Tongue (tissue), 2 donors: ENCODE results near the gene MRPL21. TPM values are rescaled to one million over a fixed set of nuclear protein-coding genes. Genes with fewer than 3 reads are reported as not detected.
"Not testable (repeated sequence)": the region's sequence is repeated elsewhere in the genome, so short reads cannot be mapped to it uniquely, and the experiment has no call there.

Experiments
- DNase-seq: peaks from one replicate; pipeline ENCODE4 v3.0.0-alpha.2; 2015
- total RNA-seq: library from RNA; depleted of rRNA; stranded (reverse); fragments of >200 nt; gene quantifications from one replicate; pipeline ENCODE4 v1.2.3, GENCODE V29; 2014

MRPL21 gene
- total RNA-seq, 1 donor from 2014 or later = 30.1 TPM

DNA sequence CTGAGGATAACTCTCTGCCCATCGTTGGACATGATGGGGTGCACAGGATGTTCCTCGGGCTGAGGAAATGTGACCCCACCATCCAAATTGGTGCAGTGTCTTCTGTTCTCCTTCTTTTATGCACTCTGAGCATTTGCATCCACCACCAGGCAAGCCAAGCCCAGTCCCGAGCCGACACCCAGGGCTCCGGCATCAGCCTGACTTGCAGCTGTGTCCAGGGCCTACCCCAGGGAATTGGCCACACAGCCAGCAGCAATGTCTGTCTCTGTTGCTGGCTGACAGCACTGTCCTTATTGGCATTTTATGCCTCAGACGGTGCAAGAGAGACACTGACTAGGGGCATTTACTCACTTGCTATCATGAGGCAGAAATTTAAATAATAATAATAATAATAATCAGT lies 36.6 kb downstream of the MRPL21 start:
- DNase-seq = no peak

DNA sequence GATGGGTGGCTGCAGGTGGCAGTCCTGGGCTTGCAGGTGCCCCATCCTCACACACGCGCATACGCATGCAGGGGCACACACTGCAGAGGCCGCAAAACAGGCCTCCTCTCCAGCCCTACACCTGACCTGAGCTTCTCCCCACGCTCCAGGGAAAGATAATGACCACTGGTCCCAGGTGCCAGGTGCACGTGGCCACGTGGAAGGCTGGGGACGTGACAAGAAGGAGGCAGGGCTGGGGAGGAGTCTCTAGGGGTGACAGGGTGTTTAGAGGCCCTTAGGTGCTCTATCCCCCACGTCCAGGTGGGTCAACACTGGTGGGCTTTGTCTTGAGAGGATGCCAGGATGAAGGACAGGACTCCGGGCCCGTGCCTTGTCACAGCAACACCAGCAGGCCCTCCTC lies 38.4 kb downstream of the MRPL21 start:
- no peak for DNase-seq

- no peak for DNase-seq
Measured at GRCh38 chr11:68863553-68864265, 39.9 kb downstream of the MRPL21 start.

DNA sequence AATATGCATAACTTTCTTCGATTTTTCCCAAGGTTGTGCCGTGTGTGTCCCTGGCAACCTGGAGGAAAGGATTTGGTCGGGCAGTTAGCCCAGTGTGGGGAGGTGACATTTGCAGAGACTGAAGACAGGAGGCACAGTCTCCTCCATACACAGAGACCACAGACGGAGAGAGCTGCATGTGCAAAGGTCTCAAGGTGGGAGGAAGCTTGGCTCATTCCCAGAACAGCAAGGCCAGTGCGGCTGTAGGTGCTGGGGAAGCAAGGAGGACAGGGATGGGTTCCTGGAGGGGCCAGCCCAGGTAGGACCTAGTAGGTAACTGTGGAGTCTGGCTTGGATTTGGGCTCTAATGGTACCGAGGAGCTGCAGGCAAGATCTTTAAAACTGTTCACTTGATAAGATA lies 41.2 kb downstream of the MRPL21 start:
- no peak for DNase-seq

- DNase-seq = no peak
Measured at GRCh38 chr11:68859123-68859522, 44.5 kb downstream of the MRPL21 start.

DNA sequence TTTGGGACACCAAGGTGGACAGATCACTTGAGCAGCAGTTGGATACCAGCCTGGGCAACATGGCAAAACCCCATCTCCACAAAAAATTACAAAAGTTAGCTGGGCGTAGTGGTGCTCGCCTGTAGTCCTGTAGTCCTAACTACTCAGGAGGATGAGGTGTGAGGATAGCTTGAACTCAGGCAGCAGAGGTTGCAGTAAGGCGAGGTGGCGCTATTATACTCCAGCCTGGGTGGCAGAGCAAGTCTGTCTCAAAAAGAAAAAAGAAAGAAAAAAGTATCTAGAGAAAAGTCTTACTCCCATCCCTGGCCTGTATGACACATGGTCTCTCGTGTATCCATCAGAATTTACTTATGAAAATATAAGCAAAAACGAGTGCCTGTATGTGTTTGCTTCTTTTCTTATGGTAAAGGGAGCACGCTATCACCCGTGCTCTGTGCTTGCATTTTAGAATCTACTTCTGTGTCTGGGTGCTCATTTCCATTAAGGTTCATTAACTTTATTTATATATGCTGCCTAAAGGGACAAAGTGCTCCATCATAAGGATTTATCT lies 46.5 kb downstream of the MRPL21 start:
- no peak for DNase-seq

DNA sequence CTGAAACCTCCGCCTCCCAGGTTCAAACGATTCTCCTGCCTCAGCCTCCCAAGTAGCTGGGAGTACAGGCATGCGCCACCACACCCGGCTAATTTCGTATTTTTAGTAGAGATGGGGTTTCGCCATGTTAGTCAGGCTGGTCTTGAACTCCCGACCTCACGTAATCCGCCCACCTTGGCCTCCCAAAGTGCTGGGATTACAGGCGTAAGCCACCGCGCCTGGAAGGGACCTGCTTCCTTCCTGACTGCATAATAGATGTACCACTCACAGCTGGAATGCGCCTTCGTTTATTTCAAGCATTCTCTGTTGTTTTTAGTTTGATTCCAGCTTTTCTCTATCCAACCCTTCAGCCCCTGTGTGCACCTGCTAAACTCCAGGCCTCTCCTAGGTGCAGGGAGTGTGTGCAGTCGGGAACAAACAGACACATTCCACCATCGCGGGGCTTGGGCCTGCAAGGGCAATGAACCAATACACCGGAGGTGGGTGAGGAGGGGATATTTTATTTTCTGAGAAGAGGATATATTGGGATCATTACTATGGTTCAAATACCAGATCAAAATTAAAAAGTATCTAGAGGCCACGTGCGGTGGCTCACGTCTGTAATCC lies 47.1 kb downstream of the MRPL21 start:
- not testable (repeated sequence) for DNase-seq

DNA sequence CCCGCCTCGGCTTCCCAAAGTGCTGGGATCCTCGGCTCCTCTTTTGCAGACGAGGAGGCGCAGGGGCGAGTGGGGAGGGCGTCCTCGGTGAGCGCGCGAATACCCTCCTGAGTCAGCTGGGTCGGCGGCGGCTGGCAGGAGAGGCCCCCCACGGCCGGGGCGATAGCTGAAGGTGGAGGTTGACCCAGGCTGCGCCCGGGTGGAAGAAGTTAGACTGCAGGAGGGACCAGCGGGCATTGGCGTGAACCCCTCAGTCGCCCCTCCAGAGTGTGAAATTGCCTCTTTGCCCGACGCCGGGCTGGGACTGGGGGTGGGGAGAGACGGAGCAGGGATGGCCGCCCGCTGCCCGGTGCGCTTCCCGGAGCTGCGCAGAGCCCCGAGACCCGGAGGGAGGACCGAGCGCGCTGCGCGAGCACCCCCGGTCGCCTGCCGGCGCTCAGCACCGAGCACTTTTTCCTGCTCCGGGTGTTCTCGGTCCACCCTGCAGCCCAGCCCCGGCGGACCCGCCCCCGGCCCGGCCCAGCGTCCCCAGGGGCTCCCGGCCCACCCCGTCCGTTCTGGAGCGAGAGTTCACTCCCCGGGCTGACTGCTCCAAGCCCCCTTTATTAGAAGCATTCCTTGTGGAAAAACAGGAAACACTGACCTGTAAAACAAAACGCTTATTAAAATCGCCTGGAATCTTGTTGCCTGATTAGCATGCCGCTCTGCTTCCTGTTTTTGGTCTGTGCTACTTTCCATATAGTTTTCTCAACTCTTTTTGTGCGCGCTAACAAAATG lies 48.2 kb downstream of the MRPL21 start:
- peak; percentile 42 for DNase-seq

DNA sequence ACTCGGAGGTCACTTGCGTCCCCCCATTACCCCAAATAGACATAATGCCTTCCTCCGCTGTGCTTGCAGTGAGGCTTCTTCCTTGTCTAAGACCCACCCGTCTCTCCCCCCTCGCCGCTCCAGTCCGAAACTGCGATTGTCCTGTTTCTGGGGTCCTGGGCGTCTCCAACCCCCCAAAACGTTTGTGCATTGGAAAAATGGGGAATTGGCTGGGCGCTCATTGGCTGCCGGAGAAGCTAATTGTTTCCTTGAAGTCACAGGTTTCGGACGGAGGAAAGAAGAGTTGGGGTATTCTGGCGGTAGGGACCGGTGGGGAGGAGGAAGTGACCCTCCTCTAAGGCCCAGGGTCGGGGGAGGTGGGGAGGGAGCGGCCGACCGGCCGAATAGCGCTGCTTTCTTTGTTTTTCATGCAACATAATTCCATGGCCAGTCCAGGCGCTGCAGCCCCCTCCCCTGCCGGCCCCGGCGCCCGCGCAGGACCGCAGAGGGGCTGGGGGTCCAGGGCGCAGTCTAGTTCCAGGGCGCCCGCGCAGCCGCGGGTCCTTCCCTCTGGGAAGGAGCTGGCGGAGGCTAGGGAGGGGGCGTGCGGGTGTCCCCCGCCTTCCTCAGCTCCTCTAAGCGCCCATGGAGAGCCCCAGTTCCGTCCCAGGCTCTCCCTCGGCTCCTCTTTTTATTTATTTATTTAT lies 49.2 kb downstream of the MRPL21 start:
- no peak for DNase-seq

DNA sequence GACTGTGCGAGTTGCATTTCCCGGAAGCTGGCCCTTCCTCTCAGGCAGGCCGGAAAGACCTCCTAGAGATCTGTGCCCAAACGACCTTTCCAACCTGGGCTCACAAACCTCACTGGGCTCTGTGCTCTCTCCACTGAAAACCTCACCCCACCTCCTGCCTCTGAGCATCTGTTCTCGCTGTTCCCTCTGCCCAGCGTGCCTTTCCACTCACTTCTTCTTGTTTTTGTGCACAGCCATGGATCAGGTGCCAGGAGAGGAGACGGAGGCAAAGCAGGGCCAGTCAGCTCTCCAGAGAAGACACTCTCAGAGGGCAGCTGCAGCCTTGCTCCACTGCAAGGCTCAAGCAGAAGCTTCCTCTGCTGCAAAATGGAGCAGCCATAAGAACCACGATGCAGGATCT lies 51.0 kb downstream of the MRPL21 start:
- DNase-seq = no peak

- DNase-seq = no peak
Measured at GRCh38 chr11:68848429-68848828, 55.2 kb downstream of the MRPL21 start.

GRCh38 chr11:68847395-68847794 lies 56.2 kb downstream of the MRPL21 start:
- DNase-seq = no peak

DNA sequence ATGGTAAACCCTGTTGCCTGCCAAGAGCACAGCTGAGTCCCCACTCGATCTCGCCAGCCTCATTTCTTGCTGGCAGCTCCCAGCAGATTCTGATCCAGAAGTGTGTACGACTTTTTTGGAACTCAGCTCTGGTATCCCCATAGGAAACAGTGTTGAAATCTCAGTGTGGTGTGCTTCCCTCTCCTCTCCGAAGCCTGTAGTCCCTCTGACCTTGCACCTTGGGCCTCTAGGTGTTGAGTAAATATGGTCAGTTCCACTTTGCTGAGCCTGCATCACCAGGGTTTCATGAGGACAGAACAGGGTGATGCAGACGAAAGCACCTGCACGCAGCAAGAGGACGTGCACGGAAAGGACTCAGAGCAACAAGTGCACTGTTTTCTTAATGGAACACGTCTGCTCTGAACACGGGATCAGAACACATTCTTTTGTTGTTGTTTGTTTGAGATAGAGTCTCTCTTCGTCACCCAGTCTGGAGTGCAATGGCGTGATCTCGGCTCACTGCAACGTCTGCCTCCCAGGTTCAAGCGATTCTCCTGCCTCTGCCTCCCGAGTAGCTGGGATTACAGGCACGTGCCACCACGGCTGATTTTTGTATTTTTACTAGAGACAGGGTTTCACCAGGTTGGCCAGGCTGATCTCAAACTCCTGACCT lies 58.2 kb downstream of the MRPL21 start:
- peak; percentile 50 for DNase-seq

DNA sequence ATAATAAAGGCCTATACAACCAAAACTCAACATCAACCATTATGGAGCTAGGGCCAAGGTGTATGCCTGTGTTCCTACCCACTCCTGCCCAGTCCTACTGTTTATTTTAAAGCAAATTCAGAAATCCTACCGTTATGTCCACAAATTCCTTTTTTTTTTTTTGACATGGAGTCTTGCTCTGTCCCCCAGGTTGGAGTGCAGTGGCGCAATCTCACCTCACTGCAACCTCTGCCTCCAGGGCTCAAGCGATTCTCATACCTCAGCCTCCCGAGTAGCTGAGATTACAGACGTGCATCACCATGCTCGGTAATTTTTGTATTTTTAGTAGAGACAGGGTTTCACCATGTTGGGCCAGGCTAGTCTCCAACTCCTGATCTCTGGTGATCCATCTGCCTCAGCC lies 58.8 kb downstream of the MRPL21 start:
- DNase-seq = no peak

- no peak for DNase-seq
Measured at GRCh38 chr11:68844376-68844775, 59.3 kb downstream of the MRPL21 start.

DNA sequence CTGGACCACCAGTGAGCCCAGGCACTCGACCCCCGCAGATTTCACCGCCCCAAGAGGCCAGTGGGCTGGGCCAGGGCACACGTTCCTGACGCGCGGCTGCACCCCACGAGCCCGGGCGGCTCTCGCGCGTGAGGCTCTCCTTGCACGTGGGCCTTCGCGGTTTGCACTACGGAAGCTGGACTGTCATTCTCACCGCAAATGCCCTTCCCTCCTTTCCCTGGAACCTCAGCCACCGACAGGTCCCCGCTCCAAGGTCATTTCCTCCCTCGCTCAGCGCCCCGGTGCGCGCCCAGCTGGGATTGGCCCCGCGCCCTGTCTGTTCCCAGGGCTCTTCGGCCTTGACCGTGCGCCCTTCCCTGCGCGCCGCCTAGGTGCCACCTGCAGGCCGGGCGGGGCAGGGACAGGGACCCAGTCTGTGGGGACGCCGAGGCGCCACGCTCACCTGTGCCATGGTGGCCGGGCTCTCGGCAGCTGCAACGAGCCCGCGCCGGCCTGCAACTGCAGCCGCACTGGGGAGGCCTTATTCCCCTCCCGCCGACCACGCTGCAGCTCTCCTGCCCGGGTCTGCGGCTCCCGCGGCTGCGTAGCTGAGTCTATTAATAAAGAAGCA lies 59.8 kb downstream of the MRPL21 start:
- DNase-seq = peak; percentile 38

DNA sequence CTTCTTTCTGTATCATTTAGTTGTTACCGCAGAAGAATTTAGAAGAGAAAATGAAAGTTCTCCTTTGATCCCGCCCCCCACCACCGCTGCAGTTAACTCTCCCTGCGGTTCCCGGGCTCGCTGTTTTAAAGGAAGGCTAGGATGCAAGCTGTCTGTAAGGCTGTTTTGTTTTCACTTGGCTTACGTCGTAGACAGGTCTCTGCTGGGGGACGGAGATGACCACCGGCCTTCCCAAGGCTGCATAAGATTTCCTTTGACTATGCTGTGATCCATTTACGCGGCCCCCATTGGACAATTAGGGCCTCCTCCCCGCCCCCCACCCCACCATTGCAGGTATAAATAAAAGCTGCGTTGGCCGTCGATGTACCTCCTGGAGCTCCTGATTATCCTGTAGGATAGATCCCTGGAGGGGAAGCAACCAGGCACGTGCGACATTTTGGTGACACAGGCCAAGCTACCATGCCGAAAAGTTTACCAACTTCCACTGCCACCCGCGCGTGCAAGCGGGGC lies 60.5 kb downstream of the MRPL21 start:
- peak; percentile 20 for DNase-seq

- no peak for DNase-seq
Measured at GRCh38 chr11:68842427-68843051, 61.1 kb downstream of the MRPL21 start.

DNA sequence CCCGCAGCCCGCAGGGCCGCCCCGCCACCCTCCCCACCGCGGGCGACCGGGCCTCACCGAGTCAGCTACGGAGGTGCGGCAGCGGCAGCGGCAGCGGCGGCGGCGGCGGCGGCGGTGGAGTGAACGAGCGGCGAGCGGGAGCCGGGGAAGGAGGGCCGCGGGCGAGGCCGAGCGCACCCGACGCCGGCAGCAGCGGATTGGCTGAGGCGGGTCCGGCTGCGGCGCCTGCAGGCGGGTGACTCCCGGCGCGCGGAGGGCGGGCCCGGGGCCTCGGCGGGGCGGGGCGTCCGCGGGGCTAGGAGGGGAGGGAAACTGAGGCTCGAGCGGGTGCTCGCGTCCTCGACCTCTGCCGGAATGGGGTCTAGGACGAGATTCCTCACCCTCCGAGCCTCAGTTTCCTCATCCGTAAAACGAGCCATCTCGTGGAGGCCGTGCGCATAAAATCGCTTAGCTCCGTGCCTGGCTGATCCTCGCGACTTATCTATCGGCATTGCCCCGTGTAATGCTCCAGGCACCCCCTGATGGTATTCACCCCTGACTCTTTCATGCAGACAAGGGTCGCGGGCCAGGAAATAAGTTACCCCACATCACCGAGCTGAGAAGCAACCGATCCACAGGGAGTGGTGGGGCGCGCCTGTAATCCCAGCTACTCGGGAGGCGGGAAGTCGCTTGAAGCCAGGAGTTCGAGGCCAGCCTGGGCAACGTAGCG lies 61.8 kb downstream of the MRPL21 start, which contains the start of gene CPT1A:
CPT1A (minus strand) TSS at position 199 of the 709 bp plus-strand sequence. CDS start 26,442 bp downstream, outside the sequence.
- DNase-seq = peak; percentile 74
